ENCODE results near the gene APRT. TPM values are rescaled to one million over a fixed set of nuclear protein-coding genes. Genes with fewer than 3 reads are reported as not detected.

APRT gene
- total RNA-seq, 1 experiment from 2014 or later: 266 TPM

GRCh38 chr16:88843256-88843655, 31.5 kb upstream of the APRT start:
- in situ Hi-C loops (cut with HindIII; ENCODE audit: low sequenced_read_pairs): no loop called here
- no peak for DNase-seq (ENCODE audit: low spot score)

- in situ Hi-C loops (cut with HindIII; ENCODE audit: low sequenced_read_pairs): no loop called here
- no peak for DNase-seq (ENCODE audit: low spot score)
These were observed 31.1 kb upstream of the APRT start for GRCh38 chr16:88842806-88843205.

- in situ Hi-C loops (cut with HindIII; ENCODE audit: low sequenced_read_pairs): no loop called here
- no peak for DNase-seq (ENCODE audit: low spot score)
These were observed 30.6 kb upstream of the APRT start for GRCh38 chr16:88842308-88842756.

GRCh38 chr16:88841521-88842307, 30.0 kb upstream of the APRT start:
- no peak for DNase-seq (ENCODE audit: low spot score)
- in situ Hi-C loops (cut with HindIII; ENCODE audit: low sequenced_read_pairs): no loop called here

GRCh38 chr16:88840600-88841215, 29.0 kb upstream of the APRT start:
- in situ Hi-C loops (cut with HindIII; ENCODE audit: low sequenced_read_pairs): no loop called here
- DNase-seq (ENCODE audit: low spot score): no peak

DNA sequence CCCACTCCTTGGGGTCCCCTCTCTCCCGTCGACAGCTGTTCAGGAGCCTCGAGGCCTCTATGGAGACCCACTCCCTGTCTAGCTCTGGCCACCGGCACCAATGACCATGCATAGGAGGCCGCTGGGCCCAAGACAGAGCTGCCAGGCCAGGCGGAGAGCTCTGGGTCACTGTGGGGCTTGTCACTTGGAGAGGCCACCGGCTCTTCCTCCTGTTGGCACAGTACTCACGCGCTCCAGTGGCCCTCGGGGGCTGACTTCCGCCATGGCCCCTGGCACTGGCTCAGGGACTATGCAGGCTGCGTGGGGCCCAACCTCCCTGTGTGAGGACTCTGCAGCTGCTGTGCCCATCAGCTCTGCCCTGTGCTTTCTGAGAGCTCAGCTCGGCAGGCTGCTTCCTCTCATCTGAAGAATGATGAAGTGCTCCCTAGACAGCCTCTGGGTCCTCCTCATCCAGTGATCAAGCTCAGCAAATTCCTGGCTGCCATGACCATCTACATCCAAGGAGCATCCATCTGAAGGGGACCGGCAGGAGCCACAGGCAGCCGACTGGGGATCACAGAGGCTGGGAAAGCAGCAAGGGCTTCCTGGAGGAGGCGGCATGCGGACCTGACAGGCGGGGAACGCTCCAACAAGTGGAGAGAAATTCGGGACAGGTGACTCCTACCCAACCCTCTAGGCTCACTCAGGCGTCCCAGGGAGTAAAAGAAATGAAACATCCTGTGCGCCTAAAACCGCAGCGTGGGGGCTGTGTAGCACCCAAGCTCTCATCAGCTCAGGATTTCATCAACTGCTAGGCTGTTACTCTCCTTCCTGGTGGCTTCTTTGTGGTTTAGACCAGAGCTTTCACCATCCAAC, 28.2 kb upstream of the APRT start:
- in situ Hi-C loops (cut with HindIII; ENCODE audit: low sequenced_read_pairs): no loop called here
- DNase-seq (ENCODE audit: low spot score): no peak

DNA sequence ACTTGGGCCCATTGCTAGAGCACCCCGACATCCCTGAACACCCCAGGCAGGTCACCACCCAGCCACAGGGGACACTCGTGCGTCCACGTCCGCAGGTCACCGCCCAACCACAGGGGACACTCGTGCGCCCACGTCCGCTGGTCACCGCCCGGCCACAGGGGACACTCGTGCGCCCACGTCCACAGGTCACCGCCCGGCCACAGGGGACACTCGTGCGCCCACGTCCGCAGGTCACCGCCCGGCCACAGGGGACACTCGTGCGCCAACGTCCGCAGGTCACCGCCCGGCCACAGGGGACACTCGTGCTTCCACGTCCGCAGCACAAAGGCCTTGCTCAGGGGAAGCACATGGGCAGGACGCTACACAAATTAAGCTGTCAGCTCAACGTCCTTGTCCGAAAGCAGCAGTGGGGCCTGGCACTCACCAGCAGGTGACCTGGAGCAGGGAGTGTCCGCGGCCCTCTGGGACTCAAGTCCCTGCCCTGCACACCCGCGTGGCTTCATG, 27.4 kb upstream of the APRT start:
- no peak for DNase-seq (ENCODE audit: low spot score)
- in situ Hi-C loops (cut with HindIII; ENCODE audit: low sequenced_read_pairs): no loop called here

- in situ Hi-C loops (cut with HindIII; ENCODE audit: low sequenced_read_pairs): no loop called here
These were observed 26.8 kb upstream of the APRT start for GRCh38 chr16:88838566-88838965.

GRCh38 chr16:88837806-88838205, 26.1 kb upstream of the APRT start:
- in situ Hi-C loops (cut with HindIII; ENCODE audit: low sequenced_read_pairs): no loop called here
- DNase-seq (ENCODE audit: low spot score): no peak

More at GRCh38 chr16:88838566-88838965, 26.8 kb upstream of the APRT start:
- no peak for DNase-seq (ENCODE audit: low spot score)

DNA sequence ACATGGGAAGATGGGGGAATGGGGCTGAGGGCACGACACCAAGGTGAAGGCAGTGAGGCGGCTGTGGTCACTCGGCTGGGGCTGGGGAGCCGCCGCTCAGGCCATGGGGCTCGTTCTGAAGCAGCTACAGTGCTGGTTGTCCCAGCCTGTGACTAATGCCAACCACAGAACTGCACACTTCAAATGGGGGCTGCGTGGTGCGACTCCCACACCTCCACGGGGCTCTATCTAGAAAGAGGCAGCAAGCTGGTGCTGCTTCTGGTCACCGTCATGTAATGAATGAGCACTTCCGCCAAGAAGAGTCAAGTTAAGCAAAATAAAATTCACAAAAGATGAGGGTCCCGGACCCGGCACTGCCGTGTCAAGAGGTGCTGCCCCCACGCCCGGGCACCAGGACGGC, 25.1 kb upstream of the APRT start:
- no peak for DNase-seq (ENCODE audit: low spot score)
- in situ Hi-C loops (cut with HindIII; ENCODE audit: low sequenced_read_pairs): no loop called here

DNA sequence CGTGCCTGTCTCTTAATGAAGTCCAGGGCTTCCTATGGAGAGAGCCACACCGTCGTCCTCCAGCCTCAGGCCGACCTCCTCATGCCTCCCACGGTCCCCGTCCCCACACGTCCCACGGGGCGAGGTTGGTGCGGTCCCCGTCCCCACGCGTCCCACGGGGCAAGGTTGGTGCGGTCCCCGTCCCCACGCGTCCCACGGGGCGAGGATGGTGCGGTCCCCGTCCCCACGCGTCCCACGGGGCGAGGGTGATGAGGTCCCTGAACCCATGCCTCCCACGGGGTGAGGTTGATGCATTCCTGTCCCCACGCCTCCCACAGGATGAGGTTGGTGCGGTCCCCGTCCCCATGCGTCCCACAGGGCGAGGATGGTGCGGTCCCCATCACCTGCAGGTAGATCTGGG, 24.1 kb upstream of the APRT start:
- no peak for DNase-seq (ENCODE audit: low spot score)
- in situ Hi-C loops (cut with HindIII; ENCODE audit: low sequenced_read_pairs): no loop called here

GRCh38 chr16:88835383-88835782, 23.7 kb upstream of the APRT start:
- in situ Hi-C loops (cut with HindIII; ENCODE audit: low sequenced_read_pairs): no loop called here
- DNase-seq (ENCODE audit: low spot score): no peak

GRCh38 chr16:88834670-88835069, 22.9 kb upstream of the APRT start:
- in situ Hi-C loops (cut with HindIII; ENCODE audit: low sequenced_read_pairs): no loop called here
- DNase-seq (ENCODE audit: low spot score): no peak

GRCh38 chr16:88833086-88833485, 21.4 kb upstream of the APRT start:
- in situ Hi-C loops (cut with HindIII; ENCODE audit: low sequenced_read_pairs): no loop called here
- DNase-seq (ENCODE audit: low spot score): no peak

GRCh38 chr16:88831838-88832237, 20.1 kb upstream of the APRT start:
- in situ Hi-C loops (cut with HindIII; ENCODE audit: low sequenced_read_pairs): no loop called here
- no peak for DNase-seq (ENCODE audit: low spot score)

- DNase-seq (ENCODE audit: low spot score): no peak
- in situ Hi-C loops (cut with HindIII; ENCODE audit: low sequenced_read_pairs): no loop called here
These were observed 19.1 kb upstream of the APRT start for GRCh38 chr16:88830783-88831182.

DNA sequence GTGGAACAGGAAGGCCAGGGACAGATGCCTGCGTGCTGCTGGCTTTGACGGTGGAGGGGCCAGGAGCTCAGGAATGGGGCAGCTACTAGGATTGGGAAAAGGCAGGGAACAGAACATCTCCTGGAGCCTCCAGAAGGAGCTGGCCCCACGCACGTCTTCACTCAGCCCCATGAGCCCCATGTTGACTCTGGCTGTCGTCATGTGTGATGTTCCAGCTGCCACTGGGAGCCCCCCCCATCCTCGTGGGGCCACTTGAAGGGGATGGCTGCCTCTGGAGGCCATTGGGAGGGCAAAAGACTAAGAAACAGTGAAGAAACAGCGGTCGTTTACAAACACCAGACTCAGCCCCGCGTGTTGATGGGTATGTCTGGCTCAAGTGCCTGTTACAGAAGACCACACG, 18.5 kb upstream of the APRT start:
- DNase-seq (ENCODE audit: low spot score): no peak
- in situ Hi-C loops (cut with HindIII; ENCODE audit: low sequenced_read_pairs): no loop called here

GRCh38 chr16:88828711-88829110, 17.0 kb upstream of the APRT start:
- in situ Hi-C loops (cut with HindIII; ENCODE audit: low sequenced_read_pairs): no loop called here
- DNase-seq (ENCODE audit: low spot score): no peak

- in situ Hi-C loops (cut with HindIII; ENCODE audit: low sequenced_read_pairs): no loop called here
- DNase-seq (ENCODE audit: low spot score): no peak
These were observed 16.0 kb upstream of the APRT start for GRCh38 chr16:88827727-88828126.
